ENCODE measurements around the gene LYSET.

DNA sequence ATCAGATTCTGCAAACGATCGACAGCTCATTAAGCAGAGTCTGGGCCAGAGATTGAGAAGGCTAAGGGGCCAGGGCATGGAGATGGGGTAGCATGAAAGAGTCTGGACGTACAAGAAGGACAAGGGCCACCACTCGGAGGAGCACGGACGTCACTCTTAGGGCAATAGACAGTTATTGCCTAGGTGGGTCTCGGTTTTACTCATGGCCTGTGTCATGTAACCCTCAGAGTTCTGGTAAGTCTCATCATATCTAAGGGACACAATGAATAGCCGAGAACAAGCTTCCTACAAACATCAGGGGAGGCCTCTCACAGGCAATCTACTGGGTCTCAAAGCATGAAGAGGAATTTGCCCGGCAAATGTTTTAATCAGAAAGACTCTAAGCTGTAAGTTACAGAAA lies 39.0 kb upstream of the LYSET start:
- TF ChIP-seq, protein P1, sequence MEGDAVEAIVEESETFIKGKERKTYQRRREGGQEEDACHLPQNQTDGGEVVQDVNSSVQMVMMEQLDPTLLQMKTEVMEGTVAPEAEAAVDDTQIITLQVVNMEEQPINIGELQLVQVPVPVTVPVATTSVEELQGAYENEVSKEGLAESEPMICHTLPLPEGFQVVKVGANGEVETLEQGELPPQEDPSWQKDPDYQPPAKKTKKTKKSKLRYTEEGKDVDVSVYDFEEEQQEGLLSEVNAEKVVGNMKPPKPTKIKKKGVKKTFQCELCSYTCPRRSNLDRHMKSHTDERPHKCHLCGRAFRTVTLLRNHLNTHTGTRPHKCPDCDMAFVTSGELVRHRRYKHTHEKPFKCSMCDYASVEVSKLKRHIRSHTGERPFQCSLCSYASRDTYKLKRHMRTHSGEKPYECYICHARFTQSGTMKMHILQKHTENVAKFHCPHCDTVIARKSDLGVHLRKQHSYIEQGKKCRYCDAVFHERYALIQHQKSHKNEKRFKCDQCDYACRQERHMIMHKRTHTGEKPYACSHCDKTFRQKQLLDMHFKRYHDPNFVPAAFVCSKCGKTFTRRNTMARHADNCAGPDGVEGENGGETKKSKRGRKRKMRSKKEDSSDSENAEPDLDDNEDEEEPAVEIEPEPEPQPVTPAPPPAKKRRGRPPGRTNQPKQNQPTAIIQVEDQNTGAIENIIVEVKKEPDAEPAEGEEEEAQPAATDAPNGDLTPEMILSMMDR (IDR thresholded peaks at IDR 0.05), result no peak
- no peak for TF ChIP-seq POLR2A (IDR thresholded peaks at IDR 0.05)

Measured in sigmoid colon (tissue), 3 donors.